WTC11 (cell line): ENCODE results near the gene ATOSB. TPM values are rescaled to one million over a fixed set of nuclear protein-coding genes. Genes with fewer than 3 reads are reported as not detected.

Experiments used
- ATAC-seq: fragments of 200-7000 bp; cut with Tn5 transposase; 2 replicates; pipeline ENCODE4 v1.10.0; 2021; ENCODE audit warnings: mild to moderate bottlenecking, moderate library complexity
- CTCF ChIA-PET: fragments of 300-600 bp; sonication (Branson Sonifier 250); formaldehyde crosslinking; loops from one replicate; lab custom pipeline; 2021; ENCODE audit warnings: antibody characterized with exemption; lab: Charles Lee
- POLR2A ChIA-PET: fragments of 350-600 bp; sonication (Branson Sonifier 250); formaldehyde crosslinking; loops from one replicate; lab custom pipeline; 2021; ENCODE audit warnings: antibody characterized with exemption; lab: Charles Lee
- DNase-seq: peaks from one replicate; pipeline ENCODE4 v3.0.0; 2021; ENCODE audit warnings: low spot score
- H3K27ac Mint-ChIP-seq: 2 replicates; pipeline ENCODE4 v1.8.0; 2021; ENCODE audit warnings: mixed read lengths
- H3K27me3 Mint-ChIP-seq: 2 replicates; pipeline ENCODE4 v1.8.0; 2021; ENCODE audit warnings: low read depth, mild to moderate bottlenecking, moderate library complexity, mixed read lengths
- H3K36me3 Mint-ChIP-seq: 2 replicates; pipeline ENCODE4 v1.8.0; 2021; ENCODE audit warnings: mixed read lengths
- H3K4me1 Mint-ChIP-seq: 2 replicates; pipeline ENCODE4 v1.8.0; 2022; ENCODE audit warnings: mixed read lengths
- H3K4me3 Mint-ChIP-seq: 2 replicates; pipeline ENCODE4 v1.8.0; 2021; ENCODE audit warnings: mild to moderate bottlenecking, moderate library complexity, mixed read lengths
- H3K9me3 Mint-ChIP-seq: 2 replicates; pipeline ENCODE4 v1.8.0; 2021; ENCODE audit warnings: mixed read lengths
- AFF4 ChIP-seq: sonication (generic); formaldehyde crosslinking; IDR thresholded peaks from 2 replicates; pipeline ENCODE4 v1.8.1; 2023; ENCODE audit warnings: mild to moderate bottlenecking, missing genetic modification reagents, borderline replicate concordance
- ELF4 ChIP-seq: sonication (generic); formaldehyde crosslinking; IDR thresholded peaks from 2 replicates; pipeline ENCODE4 v1.8.1; 2022; ENCODE audit warnings: low read depth, mild to moderate bottlenecking, moderate library complexity, missing genetic modification reagents
- EMX1 ChIP-seq: fragments of 250-450 bp; sonication (Bioruptor Pico); IDR thresholded peaks from 2 replicates; pipeline ENCODE4 v1.8.0; 2021; ENCODE audit warnings: mild to moderate bottlenecking
- ETV6 ChIP-seq: sonication (generic); formaldehyde crosslinking; IDR thresholded peaks from 2 replicates; pipeline ENCODE4 v1.8.1; 2022; ENCODE audit warnings: mild to moderate bottlenecking, missing genetic modification reagents
- FOXP4 ChIP-seq: sonication (generic); formaldehyde crosslinking; IDR thresholded peaks from 2 replicates; pipeline ENCODE4 v1.8.0; 2022; ENCODE audit warnings: mild to moderate bottlenecking, missing genetic modification reagents
- GRHL2 ChIP-seq: fragments of 250-450 bp; sonication (Bioruptor Pico); IDR thresholded peaks from 2 replicates; pipeline ENCODE4 v1.8.0; 2022; ENCODE audit warnings: mild to moderate bottlenecking, moderate library complexity; ENCODE audit not compliant: insufficient replicate concordance, severe bottlenecking
- IRF2 ChIP-seq: sonication (generic); formaldehyde crosslinking; IDR thresholded peaks from 2 replicates; pipeline ENCODE4 v1.8.0; 2022; ENCODE audit warnings: low read depth, missing genetic modification reagents, borderline replicate concordance
- JUN ChIP-seq: sonication (generic); formaldehyde crosslinking; IDR thresholded peaks from 2 replicates; pipeline ENCODE4 v1.8.0; 2023; ENCODE audit warnings: mild to moderate bottlenecking, missing genetic modification reagents
- MLX ChIP-seq: sonication (generic); formaldehyde crosslinking; IDR thresholded peaks from 2 replicates; pipeline ENCODE4 v1.8.1; 2023; ENCODE audit warnings: mild to moderate bottlenecking, missing genetic modification reagents, moderate library complexity
- NR1H2 ChIP-seq: sonication (generic); formaldehyde crosslinking; IDR thresholded peaks from 2 replicates; pipeline ENCODE4 v1.9.0; 2021; ENCODE audit warnings: mild to moderate bottlenecking, moderate library complexity, missing genetic modification reagents
- PRDM15 ChIP-seq: sonication (generic); formaldehyde crosslinking; IDR thresholded peaks from 2 replicates; pipeline ENCODE4 v1.8.0; 2022; ENCODE audit warnings: missing genetic modification reagents
- SMAD4 ChIP-seq: sonication (generic); formaldehyde crosslinking; IDR thresholded peaks from 2 replicates; pipeline ENCODE4 v1.8.0; 2022; ENCODE audit warnings: mild to moderate bottlenecking, missing genetic modification reagents
- SOX15 ChIP-seq: fragments of 250-450 bp; sonication (Bioruptor Pico); IDR thresholded peaks from 2 replicates; pipeline ENCODE4 v1.9.0; 2021; ENCODE audit warnings: mild to moderate bottlenecking
- SP1 ChIP-seq: sonication (generic); formaldehyde crosslinking; conservative IDR thresholded peaks from 2 replicates; pipeline ENCODE4 v1.8.1; 2022; ENCODE audit warnings: missing genetic modification reagents
- STAT6 ChIP-seq: sonication (generic); formaldehyde crosslinking; conservative IDR thresholded peaks from 2 replicates; pipeline ENCODE4 v1.8.1; 2023; ENCODE audit warnings: mild to moderate bottlenecking, low read depth, missing genetic modification reagents, moderate library complexity
- TCF7 ChIP-seq: sonication (generic); formaldehyde crosslinking; IDR thresholded peaks from 2 replicates; pipeline ENCODE4 v1.8.0; 2022; ENCODE audit warnings: mild to moderate bottlenecking, low read depth, missing genetic modification reagents, moderate library complexity
- TEAD1 ChIP-seq: sonication (generic); formaldehyde crosslinking; IDR thresholded peaks from 2 replicates; pipeline ENCODE4 v1.8.0; 2022; ENCODE audit warnings: mild to moderate bottlenecking, missing genetic modification reagents
- TP53 ChIP-seq: sonication (generic); formaldehyde crosslinking; IDR thresholded peaks from 2 replicates; pipeline ENCODE4 v1.8.1; 2023; ENCODE audit warnings: mild to moderate bottlenecking, missing genetic modification reagents
- ZNF138 ChIP-seq: sonication (generic); formaldehyde crosslinking; conservative IDR thresholded peaks from 2 replicates; pipeline ENCODE4 v1.8.1; 2022; ENCODE audit warnings: mild to moderate bottlenecking, moderate library complexity, missing genetic modification reagents
- ZNF317 ChIP-seq: sonication (generic); formaldehyde crosslinking; IDR thresholded peaks from 2 replicates; pipeline ENCODE4 v1.8.1; 2023; ENCODE audit warnings: low read depth, mild to moderate bottlenecking, moderate library complexity, missing genetic modification reagents, borderline replicate concordance
- ZNF416 ChIP-seq: fragments of 250-450 bp; sonication (Bioruptor Pico); IDR thresholded peaks from 2 replicates; pipeline ENCODE4 v1.9.0; 2021; ENCODE audit warnings: mild to moderate bottlenecking, inconsistent platforms
- ZNF425 ChIP-seq: fragments of 250-450 bp; sonication (Bioruptor Pico); conservative IDR thresholded peaks from 2 replicates; pipeline ENCODE4 v1.9.0; 2021; ENCODE audit warnings: mild to moderate bottlenecking
- total RNA-seq: library from RNA; stranded (reverse); gene quantifications from 3 replicates; pipeline ENCODE4 v1.2.3, GENCODE V29; 2021

Gene ATOSB
- total RNA-seq, 1 experiment from 2014 or later: 8.7 TPM

GRCh38 chr9:35075358-35075757 lies 40.3 kb downstream of the ATOSB start:
- Mint-ChIP-seq H3K36me3 (peaks cover 55% of the 10 kb centered on the region), H3K4me3 (no peak overlapping the region)
- TF ChIP-seq SP1 (CRISPR knock-in tag): no peak
- TF ChIP-seq EMX1 (CRISPR knock-in tag): no peak
- no peak for TF ChIP-seq JUN (CRISPR knock-in tag)
- no peak for TF ChIP-seq NR1H2
- no peak for TF ChIP-seq SOX15
- no peak for TF ChIP-seq AFF4 (CRISPR knock-in tag)
- TF ChIP-seq SMAD4 (CRISPR knock-in tag): no peak
- no peak for TF ChIP-seq IRF2 (CRISPR knock-in tag)
- TF ChIP-seq PRDM15 (CRISPR knock-in tag): no peak
- TF ChIP-seq ZNF138 (CRISPR knock-in tag): no peak
- no peak for TF ChIP-seq ZNF425 (CRISPR knock-in tag)
- TF ChIP-seq TP53 (CRISPR knock-in tag): no peak
- no peak for TF ChIP-seq ETV6 (CRISPR knock-in tag)
- no peak for TF ChIP-seq ZNF416 (CRISPR knock-in tag)
- TF ChIP-seq ELF4 (CRISPR knock-in tag): no peak
- no peak for TF ChIP-seq ZNF317 (CRISPR knock-in tag)
- TF ChIP-seq, all 79 proteins: peak for 0
- ChIA-PET POLR2A (no interaction called here), CTCF (no interaction called here)
- ATAC-seq (no peak), DNase-seq (no peak)
- Mint-ChIP-seq H3K4me1 (peaks cover 26% of the 10 kb centered on the region), H3K9me3 (no peaks in the 10 kb centered on the region), H3K27ac (no peak overlapping the region), H3K27me3 (no peaks in the 10 kb centered on the region)

- POLR2A ChIA-PET: no interaction called here
- Mint-ChIP-seq H3K4me1 (peaks cover 32% of the 10 kb centered on the region), H3K9me3 (no peaks in the 10 kb centered on the region), H3K36me3 (peaks cover 59% of the 10 kb centered on the region), H3K4me3 (no peak overlapping the region), H3K27ac (no peak overlapping the region), H3K27me3 (no peaks in the 10 kb centered on the region)
- ATAC-seq: no peak
- DNase-seq: no peak
- CTCF ChIA-PET: no interaction called here
- no peak for TF ChIP-seq STAT6 (CRISPR knock-in tag)
- TF ChIP-seq TCF7 (CRISPR knock-in tag): no peak
- TF ChIP-seq FOXP4 (CRISPR knock-in tag): no peak
- no peak for TF ChIP-seq TEAD1 (CRISPR knock-in tag)
- TF ChIP-seq MLX: no peak
- no peak for TF ChIP-seq SOX15
- no peak for TF ChIP-seq JUN (CRISPR knock-in tag)
- TF ChIP-seq GRHL2: no peak
Observed at GRCh38 chr9:35074791-35075190, 40.9 kb downstream of the ATOSB start.
